Lower leg skin (tissue), 3 donors: ENCODE measurements around the gene AGO3.

Source experiments
- CTCF ChIP-seq, 3 donors: fragments of 450-650 bp; IDR thresholded peaks; one replicate each; pipeline ENCODE4 v1.5.1; 2016; ENCODE audit warnings: antibody characterized with exemption in 3 of 3, mild to moderate bottlenecking in 3 of 3, moderate library complexity in 2 of 3
- POLR2A ChIP-seq, 2 donors: fragments of 450-650 bp; IDR thresholded peaks; one replicate each; pipeline ENCODE4 v1.6.1; 2016 to 2017; ENCODE audit warnings: antibody characterized with exemption in 2 of 2, mild to moderate bottlenecking in 1 of 2, moderate library complexity in 1 of 2

GRCh38 chr1:35882945-35883634 lies 47.8 kb upstream of the AGO3 start, which contains the start of gene AGO1:
- TF ChIP-seq CTCF (IDR thresholded peaks at IDR 0.05) (peak in 1 of 3 donors; percentile 71), POLR2A (IDR thresholded peaks at IDR 0.05) (no peak)
